CD1c-positive myeloid dendritic cell (primary cell): ENCODE measurements around the gene SDSL.

Source experiments
- DNase-seq: peaks from one replicate; pipeline ENCODE4 v3.0.0-alpha.2; 2016; ENCODE audit errors: extremely low spot score

Gene SDSL

GRCh38 chr12:113480336-113480971 is 58.3 kb downstream of the SDSL start:
- no peak for DNase-seq

GRCh38 chr12:113482334-113482733 is 60.2 kb downstream of the SDSL start:
- DNase-seq = no peak

DNA sequence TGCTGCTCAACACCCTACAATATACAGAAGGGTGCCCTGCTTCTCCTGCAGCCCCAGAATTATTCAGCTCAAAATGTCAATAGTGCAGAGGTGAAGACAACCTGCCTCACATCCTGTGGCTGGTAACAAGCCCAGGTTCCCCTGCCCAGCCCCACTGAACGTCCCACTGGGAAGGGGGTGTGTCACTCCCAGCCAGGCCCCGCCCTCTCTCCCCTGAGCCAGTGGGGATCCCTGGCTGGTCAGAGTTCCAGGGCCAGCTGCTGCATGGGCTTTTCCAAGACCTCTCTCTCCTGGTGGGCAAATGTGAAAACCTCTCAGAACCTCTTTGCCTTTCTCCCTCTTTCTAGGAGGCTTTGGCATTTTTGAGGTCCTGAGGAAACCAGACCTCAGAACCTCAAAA is 63.1 kb downstream of the SDSL start:
- no peak for DNase-seq

DNA sequence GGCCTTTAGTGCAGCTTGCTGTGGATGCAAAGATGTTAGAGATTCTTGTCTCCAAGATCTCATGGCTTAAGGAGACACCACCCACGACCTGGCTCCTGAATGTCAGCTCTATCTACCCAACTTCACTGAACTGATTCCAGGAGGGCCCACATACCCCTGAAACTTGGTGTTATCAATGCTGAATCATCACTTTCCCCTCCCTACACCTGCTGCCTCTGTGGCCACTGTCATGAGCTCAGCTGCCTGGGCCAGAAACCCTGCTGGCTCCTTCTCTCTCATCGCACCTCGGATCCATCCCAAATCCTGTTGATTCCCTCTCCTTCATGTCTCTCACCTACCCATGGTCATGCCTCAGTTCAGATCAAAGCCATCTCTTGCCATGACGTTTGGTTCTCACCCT is 64.5 kb downstream of the SDSL start:
- no peak for DNase-seq
